Choroid plexus epithelial cell (primary cell): ENCODE data around the gene CHMP4A.

Experiments used
- DNase-seq: peaks from one replicate; pipeline ENCODE4 v3.0.0-alpha.2; 2010; ENCODE audit warnings: low read depth
- H3K4me3 ChIP-seq: 2 replicates; pipeline ENCODE4 v1.5.1; 2011; ENCODE audit warnings: low read depth, mild to moderate bottlenecking, control low read depth, low read length, moderate library complexity
- CTCF ChIP-seq: conservative IDR thresholded peaks from 2 replicates; pipeline ENCODE4 v1.5.1; 2011; ENCODE audit warnings: low read depth, mild to moderate bottlenecking, control low read depth, inconsistent platforms, low read length, moderate library complexity

Gene CHMP4A

GRCh38 chr14:24172261-24172860 lies 40.9 kb downstream of the CHMP4A start:
- no peak for DNase-seq
- H3K4me3 ChIP-seq = peak overlapping the region; percentile 73
- no peak for TF ChIP-seq CTCF

- no peak for TF ChIP-seq CTCF
- peak within 1 kb of the TSS; percentile 73 for H3K4me3 ChIP-seq
- peak; percentile 99 for DNase-seq
Measured at GRCh38 chr14:24171422-24172260, 41.6 kb downstream of the CHMP4A start, which contains the start of gene REC8. Gene REC8, plus strand, starts transcription at chr14:24172080. Its CDS starts 473 bp downstream, at chr14:24172553.

GRCh38 chr14:24167469-24168114 lies 45.7 kb downstream of the CHMP4A start:
- no peak overlapping the region for H3K4me3 ChIP-seq
- no peak for DNase-seq
- TF ChIP-seq CTCF = no peak

- no peak for TF ChIP-seq CTCF
- no peak for DNase-seq
- H3K4me3 ChIP-seq = no peak overlapping the region
Measured at GRCh38 chr14:24165785-24166184, 47.5 kb downstream of the CHMP4A start.

- TF ChIP-seq CTCF = no peak
- no peak overlapping the region for H3K4me3 ChIP-seq
- DNase-seq = no peak
Measured at GRCh38 chr14:24164518-24164991, 48.7 kb downstream of the CHMP4A start.

GRCh38 chr14:24162093-24162492 lies 51.2 kb downstream of the CHMP4A start:
- peak overlapping the region; percentile 89 for H3K4me3 ChIP-seq
- DNase-seq = peak; percentile 33
- no peak for TF ChIP-seq CTCF
